ENCODE results near the gene TMEM91.

- TF ChIP-seq EZH2 (IDR thresholded peaks at IDR 0.05) = no peak
- TF ChIP-seq POLR2AphosphoS5 (IDR thresholded peaks at IDR 0.05; ENCODE audit: borderline replicate concordance, low read depth, low read length) = no peak
Observed at GRCh38 chr19:41395355-41395754, 19.0 kb downstream of the TMEM91 start.
